ENCODE measurements around the gene ZAR1L. TPM values are rescaled to one million over a fixed set of nuclear protein-coding genes. Genes with fewer than 3 reads are reported as not detected.
"Not testable (repeated sequence)": the region's sequence is repeated elsewhere in the genome, so short reads cannot be mapped to it uniquely, and the experiment has no call there.

ZAR1L gene
- not detected for total RNA-seq
- long read RNA-seq, result 0 reads

- intact Hi-C loops (cut with DNase I, micrococcal nuclease), result no loop called here
- ATAC-seq (peak; percentile 98), DNase-seq (peak; percentile 88 to 94)
Measured at GRCh38 chr13:32315238-32316027, at the start of gene ZAR1L, which contains the start of gene BRCA2. TSS of gene ZAR1L (minus strand) at chr13:32315363. CDS start at chr13:32311925, 3,438 bp downstream. TSS of gene BRCA2 (plus strand) at chr13:32315508. CDS start at chr13:32316461, 953 bp downstream.

GRCh38 chr13:32362574-32362973, 47.4 kb upstream of the ZAR1L start:
- DNase-seq (no peak), ATAC-seq (no peak)
- intact Hi-C loops (cut with DNase I, micrococcal nuclease), result no loop called here

- DNase-seq; intact Hi-C loops (cut with DNase I, micrococcal nuclease); ATAC-seq: not testable (repeated sequence)
Measured at GRCh38 chr13:32355935-32356334, 40.8 kb upstream of the ZAR1L start.

GRCh38 chr13:32354040-32354439, 38.9 kb upstream of the ZAR1L start:
- no peak for DNase-seq
- intact Hi-C loops (cut with DNase I, micrococcal nuclease), result no loop called here
- no peak for ATAC-seq

- intact Hi-C loops (cut with DNase I, micrococcal nuclease); DNase-seq; ATAC-seq: not testable (repeated sequence)
Measured at GRCh38 chr13:32350839-32351441, 35.8 kb upstream of the ZAR1L start.

- DNase-seq, result no peak
- ATAC-seq, result no peak
- intact Hi-C loops (cut with DNase I, micrococcal nuclease), result no loop called here
Measured at GRCh38 chr13:32347651-32348050, 32.5 kb upstream of the ZAR1L start.

- no peak for DNase-seq
- intact Hi-C loops (cut with DNase I, micrococcal nuclease), result no loop called here
- no peak for ATAC-seq
Measured at GRCh38 chr13:32340914-32341313, 25.8 kb upstream of the ZAR1L start.

- no peak for ATAC-seq
- DNase-seq, result no peak
- intact Hi-C loops (cut with DNase I, micrococcal nuclease), result no loop called here
Measured at GRCh38 chr13:32334671-32335070, 19.5 kb upstream of the ZAR1L start.

GRCh38 chr13:32330441-32330840, 15.3 kb upstream of the ZAR1L start:
- intact Hi-C loops (cut with DNase I, micrococcal nuclease), result no loop called here
- no peak for DNase-seq
- no peak for ATAC-seq

- ATAC-seq, result no peak
- intact Hi-C loops (cut with DNase I, micrococcal nuclease), result no loop called here
- DNase-seq, result no peak
Measured at GRCh38 chr13:32323912-32324311, 8.7 kb upstream of the ZAR1L start.

GRCh38 chr13:32320528-32320927, 5.4 kb upstream of the ZAR1L start:
- intact Hi-C loops (cut with DNase I, micrococcal nuclease), result no loop called here
- DNase-seq (no peak), ATAC-seq (no peak)

GRCh38 chr13:32317716-32318465, 2.7 kb upstream of the ZAR1L start:
- no peak for DNase-seq
- intact Hi-C loops (cut with DNase I, micrococcal nuclease), result no loop called here
- ATAC-seq, result no peak

- DNase-seq, result no peak
- no peak for ATAC-seq
- intact Hi-C loops (cut with DNase I, micrococcal nuclease), result no loop called here
Measured at GRCh38 chr13:32316501-32316900, 1.3 kb upstream of the ZAR1L start.

GRCh38 chr13:32316028-32316339, 821 bp upstream of the ZAR1L start:
- DNase-seq (no peak), ATAC-seq (peak; percentile 46)
- intact Hi-C loops (cut with DNase I, micrococcal nuclease), result no loop called here

- DNase-seq, result peak; percentile 31 to 42
- intact Hi-C loops (cut with DNase I, micrococcal nuclease), result loop anchor here in 1 of 2 donors (5.0 kb wide), 1 partner anchor 297 kb away; no protein-coding TSS in a partner anchor
- ATAC-seq, result peak; percentile 8
Measured at GRCh38 chr13:32314271-32315237, 609 bp downstream of the ZAR1L start.

- DNase-seq, result no peak
- ATAC-seq, result no peak
- intact Hi-C loops (cut with DNase I, micrococcal nuclease), result loop anchor here in 1 of 2 donors (2.0 to 5.0 kb wide), 3 partner anchors 65 to 403 kb away; no protein-coding TSS in a partner anchor
Measured at GRCh38 chr13:32311188-32311897, 3.8 kb downstream of the ZAR1L start.

GRCh38 chr13:32310134-32310706, 4.9 kb downstream of the ZAR1L start:
- peak; percentile 82 for ATAC-seq
- intact Hi-C loops (cut with DNase I, micrococcal nuclease), result loop anchor here in 1 of 2 donors (2.0 to 5.0 kb wide), 3 partner anchors 63 to 401 kb away; no protein-coding TSS in a partner anchor
- no peak for DNase-seq

All from left colon (tissue), 2 donors.